BE2C (cell line): ENCODE data around the gene PROB1. TPM values are rescaled to one million over a fixed set of nuclear protein-coding genes. Genes with fewer than 3 reads are reported as not detected.
"Not testable (repeated sequence)": the region's sequence is repeated elsewhere in the genome, so short reads cannot be mapped to it uniquely, and the experiment has no call there.

Experiments
- DNase-seq: peaks from one replicate; pipeline ENCODE4 v3.0.0-alpha.2; 2020
- H3K27me3 ChIP-seq: fragments of 250-450 bp; sonication (Bioruptor Pico); 2 replicates; pipeline ENCODE4 v1.5.1; 2020; ENCODE audit warnings: mild to moderate bottlenecking
- H3K36me3 ChIP-seq: fragments of 250-450 bp; sonication (Bioruptor Pico); 2 replicates; pipeline ENCODE4 v1.5.1; 2020; ENCODE audit warnings: mild to moderate bottlenecking
- H3K4me1 ChIP-seq: fragments of 250-450 bp; sonication (Bioruptor Pico); 2 replicates; pipeline ENCODE4 v1.5.1; 2020
- H3K4me3 ChIP-seq: 2 replicates; pipeline ENCODE4 v1.5.1; 2011; ENCODE audit warnings: low read depth, low read length
- H3K9me3 ChIP-seq: fragments of 250-450 bp; sonication (Bioruptor Pico); 2 replicates; pipeline ENCODE4 v1.5.1; 2020
- polyA plus RNA-seq: library from polyadenylated mRNA; unstranded; fragments of >200 nt; gene quantifications from one replicate; pipeline ENCODE4 v1.2.1, GENCODE V29; 2012; ENCODE audit warnings: low read depth, missing spikeins; ENCODE audit not compliant: insufficient read length, insufficient read depth
- TF ChIP-seq, protein P1 (sequence below): IDR thresholded peaks from 2 replicates; pipeline ENCODE4 v1.5.1; 2012; ENCODE audit warnings: mild to moderate bottlenecking, low read depth, low read length

PROB1 gene
- polyA plus RNA-seq, result 1.9 TPM

DNA sequence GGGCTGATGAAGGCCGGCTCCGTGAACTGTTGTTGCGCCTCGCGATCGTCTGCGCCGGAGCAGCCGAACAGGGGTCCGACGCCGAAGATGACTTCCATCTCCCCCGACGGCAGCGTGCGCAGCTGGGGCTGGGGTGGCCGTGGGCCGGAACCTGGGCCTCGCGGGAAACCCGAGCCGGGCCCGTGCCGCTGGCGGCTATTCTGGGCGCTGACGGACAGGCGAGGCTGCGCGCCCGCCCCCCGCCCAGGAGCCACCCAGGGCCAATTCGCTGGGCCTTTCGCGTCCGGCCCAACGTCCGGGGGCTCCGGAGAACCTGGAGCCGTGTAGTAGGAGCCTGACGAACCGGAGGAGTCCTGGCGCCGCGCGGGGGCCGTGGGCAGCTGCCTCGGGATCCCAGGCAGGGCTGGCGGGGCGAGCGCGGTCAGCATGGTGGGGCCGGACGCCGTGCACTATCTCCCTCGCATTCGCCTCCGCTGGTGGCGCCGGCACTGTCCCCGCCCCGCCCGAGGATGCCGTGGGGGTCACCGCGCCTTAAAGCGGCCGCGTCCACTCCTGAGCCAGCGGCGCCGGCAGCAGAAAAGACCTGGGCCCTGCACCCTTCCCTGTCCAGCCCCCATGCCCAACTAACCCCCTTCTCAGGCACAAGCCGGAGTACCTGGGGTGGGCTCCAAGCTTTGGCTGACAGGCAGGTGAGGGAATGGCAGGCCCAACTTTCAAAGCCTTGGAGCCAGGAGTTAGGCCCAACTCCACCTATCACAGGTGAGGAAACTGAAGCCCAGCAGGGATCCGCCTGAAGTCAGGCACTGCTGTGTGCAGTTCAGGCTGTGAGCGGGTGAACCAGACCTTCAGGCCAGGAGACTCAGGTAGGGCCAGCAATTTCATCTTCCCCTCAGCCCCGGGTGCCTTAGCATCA is at the start of gene PROB1:
PROB1 (minus strand) TSS at position 451 of the 913 bp plus-strand sequence; CDS start at position 428, 23 bp downstream.
- Histone ChIP-seq H3K27me3 (peaks cover 31% of the 10 kb centered on the region), H3K4me3 (peak within 1 kb of the TSS; percentile 33), H3K4me1 (no peaks in the 10 kb centered on the region), H3K36me3 (no peaks in the 10 kb centered on the region), H3K9me3 (no peaks in the 10 kb centered on the region)
- no peak for DNase-seq
- TF ChIP-seq, protein P1, sequence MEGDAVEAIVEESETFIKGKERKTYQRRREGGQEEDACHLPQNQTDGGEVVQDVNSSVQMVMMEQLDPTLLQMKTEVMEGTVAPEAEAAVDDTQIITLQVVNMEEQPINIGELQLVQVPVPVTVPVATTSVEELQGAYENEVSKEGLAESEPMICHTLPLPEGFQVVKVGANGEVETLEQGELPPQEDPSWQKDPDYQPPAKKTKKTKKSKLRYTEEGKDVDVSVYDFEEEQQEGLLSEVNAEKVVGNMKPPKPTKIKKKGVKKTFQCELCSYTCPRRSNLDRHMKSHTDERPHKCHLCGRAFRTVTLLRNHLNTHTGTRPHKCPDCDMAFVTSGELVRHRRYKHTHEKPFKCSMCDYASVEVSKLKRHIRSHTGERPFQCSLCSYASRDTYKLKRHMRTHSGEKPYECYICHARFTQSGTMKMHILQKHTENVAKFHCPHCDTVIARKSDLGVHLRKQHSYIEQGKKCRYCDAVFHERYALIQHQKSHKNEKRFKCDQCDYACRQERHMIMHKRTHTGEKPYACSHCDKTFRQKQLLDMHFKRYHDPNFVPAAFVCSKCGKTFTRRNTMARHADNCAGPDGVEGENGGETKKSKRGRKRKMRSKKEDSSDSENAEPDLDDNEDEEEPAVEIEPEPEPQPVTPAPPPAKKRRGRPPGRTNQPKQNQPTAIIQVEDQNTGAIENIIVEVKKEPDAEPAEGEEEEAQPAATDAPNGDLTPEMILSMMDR, result no peak

GRCh38 chr5:139443831-139444453 is 49.0 kb upstream of the PROB1 start:
- Histone ChIP-seq H3K36me3 (no peaks in the 10 kb centered on the region), H3K9me3 (no peaks in the 10 kb centered on the region), H3K4me1 (no peaks in the 10 kb centered on the region), H3K4me3 (no peak overlapping the region), H3K27me3 (no peaks in the 10 kb centered on the region)
- DNase-seq, result no peak
- TF ChIP-seq, protein P1, result no peak

GRCh38 chr5:139440416-139440815 is 45.5 kb upstream of the PROB1 start:
- DNase-seq, H3K4me3 ChIP-seq, H3K27me3 ChIP-seq, H3K4me1 ChIP-seq, H3K36me3 ChIP-seq, H3K9me3 ChIP-seq: not testable (repeated sequence)

DNA sequence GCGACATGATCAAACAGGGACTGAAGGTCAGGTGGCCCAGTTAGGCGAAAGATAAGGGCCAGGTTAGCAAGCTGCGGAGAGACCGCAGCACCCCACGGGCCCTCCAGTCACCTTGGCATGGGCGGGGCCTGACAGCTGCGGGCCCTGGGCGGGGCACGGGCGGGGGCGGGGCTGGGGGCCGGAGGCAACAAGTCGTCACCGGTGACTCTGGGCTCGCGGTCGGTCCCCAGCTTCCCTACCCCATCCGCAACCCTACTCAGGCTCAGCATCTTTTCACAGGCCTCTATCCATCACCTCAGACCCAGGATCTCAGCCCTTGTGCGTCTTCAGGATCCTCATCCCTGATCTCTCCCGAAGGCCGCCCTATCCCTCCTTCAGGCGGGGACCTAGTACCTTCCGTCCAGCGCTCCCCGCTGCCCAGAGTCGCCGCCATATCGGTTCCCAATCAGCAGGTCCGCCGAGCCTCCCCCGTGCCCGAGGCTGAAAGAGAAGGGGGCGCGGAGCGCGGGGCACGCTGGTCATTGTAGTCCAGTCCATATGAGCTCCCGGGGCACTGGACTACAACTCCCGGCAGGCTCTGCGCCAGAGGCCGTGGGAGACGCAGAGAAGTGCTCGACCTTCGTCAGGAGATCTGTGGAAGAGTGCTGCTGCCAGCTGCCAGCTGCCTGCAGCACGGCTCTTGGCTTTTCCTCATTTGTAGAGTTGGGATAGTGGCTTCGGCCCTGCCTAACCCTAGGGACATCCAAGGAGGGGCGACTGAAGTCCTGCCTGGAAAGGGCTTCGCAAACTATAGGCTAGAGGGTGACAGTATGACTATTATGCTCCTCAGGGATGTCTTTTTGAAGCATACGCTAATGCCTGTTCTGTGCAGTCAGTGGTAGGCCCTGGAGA is 44.4 kb upstream of the PROB1 start, which contains the start of gene DNAJC18:
DNAJC18 (minus strand) TSS at position 513 of the 891 bp plus-strand sequence; CDS start at position 433, 80 bp downstream.
- peak; percentile 97 for DNase-seq
- no peaks in the 10 kb centered on the region for H3K9me3 ChIP-seq
- no peaks in the 10 kb centered on the region for H3K27me3 ChIP-seq
- peak within 1 kb of the TSS; percentile 88 for H3K4me3 ChIP-seq
- H3K4me1 ChIP-seq, result peaks cover 3% of the 10 kb centered on the region; the same call in 1 of the 2 replicates
- H3K36me3 ChIP-seq, result no peaks in the 10 kb centered on the region; the same call in 1 of the 2 replicates
- TF ChIP-seq, protein P1, result no peak

DNA sequence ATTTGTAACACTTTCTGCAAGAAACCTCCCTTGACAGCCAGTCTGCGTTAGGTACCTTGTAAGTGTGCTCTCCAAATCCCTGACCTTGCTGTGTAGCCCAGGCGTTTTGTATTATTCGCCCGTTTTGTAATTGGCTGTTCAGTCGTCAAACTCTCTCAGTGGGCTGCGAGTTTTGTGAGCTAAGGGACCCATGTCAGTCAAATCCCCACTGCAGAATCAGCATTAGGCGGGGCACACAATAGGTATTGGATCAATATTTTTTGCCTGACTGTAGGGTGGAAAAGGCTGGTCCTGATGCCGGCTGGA is 43.8 kb upstream of the PROB1 start:
- DNase-seq, result no peak
- Histone ChIP-seq H3K9me3 (no peaks in the 10 kb centered on the region), H3K4me3 (peak overlapping the region; percentile 88), H3K36me3 (peaks cover 2% of the 10 kb centered on the region; the same call in 1 of the 2 replicates), H3K27me3 (no peaks in the 10 kb centered on the region), H3K4me1 (peaks cover 3% of the 10 kb centered on the region; the same call in 1 of the 2 replicates)
- TF ChIP-seq, protein P1, result no peak

DNA sequence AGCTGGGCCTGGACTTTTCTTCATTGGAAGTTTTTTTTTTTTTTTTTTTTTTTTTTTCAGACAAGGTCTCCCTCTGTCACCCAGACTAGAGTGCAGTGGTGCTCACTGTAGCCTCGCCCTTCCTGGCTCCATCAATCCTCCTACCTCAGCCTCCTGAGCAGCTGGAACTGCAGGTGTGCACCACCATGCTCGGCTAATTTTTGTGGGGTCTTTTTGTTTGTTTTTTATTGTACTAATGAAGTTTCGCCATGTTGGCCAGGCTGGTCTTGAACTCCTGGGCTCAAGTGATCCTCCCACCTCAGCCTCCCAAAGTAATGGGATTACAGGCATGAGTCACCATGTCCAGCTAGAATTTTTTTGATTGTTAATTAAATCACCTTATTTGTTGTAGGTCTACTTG is 40.8 kb upstream of the PROB1 start:
- Histone ChIP-seq H3K27me3 (no peaks in the 10 kb centered on the region), H3K9me3 (no peaks in the 10 kb centered on the region), H3K4me1 (peaks cover 3% of the 10 kb centered on the region; the same call in 1 of the 2 replicates), H3K36me3 (peaks cover 2% of the 10 kb centered on the region; the same call in 1 of the 2 replicates), H3K4me3 (no peak overlapping the region)
- TF ChIP-seq, protein P1, result no peak
- no peak for DNase-seq
